Right lobe of liver (tissue), 4 donors: Measurements from ENCODE around the gene MED8.

Experiments
- CTCF ChIP-seq, 4 donors: fragments of 200-600 bp in 3 of 4; fragments of 450-650 bp in 1 of 4; IDR thresholded peaks; one replicate each; pipeline versions ENCODE4 v1.5.1 to v1.8.0; 2016 to 2022; ENCODE audit warnings: antibody characterized with exemption in 4 of 4, mild to moderate bottlenecking in 2 of 4
- POLR2A ChIP-seq: fragments of 450-650 bp; IDR thresholded peaks from one replicate; pipeline ENCODE4 v1.6.1; 2017; ENCODE audit warnings: antibody characterized with exemption, mild to moderate bottlenecking
- donor health status: DM: no; HTN: no; CAD: no.
- donor health status: DM: no; HTN: no; CAD: no.
- donor health status: DM: no; HTN: yes; CAD: no.

- TF ChIP-seq CTCF (IDR thresholded peaks at IDR 0.05) (no peak), POLR2A (no peak)
These were observed 35.1 kb downstream of the MED8 start for GRCh38 chr1:43354471-43354870.
